ENCODE data around the gene TOMM7. TPM values are rescaled to one million over a fixed set of nuclear protein-coding genes. Genes with fewer than 3 reads are reported as not detected.
"Not testable (repeated sequence)": the region's sequence is repeated elsewhere in the genome, so short reads cannot be mapped to it uniquely, and the experiment has no call there.

TOMM7 gene
- total RNA-seq, 1 donor from 2014 or later: 376 TPM

GRCh38 chr7:22837308-22837707 is 14.7 kb upstream of the TOMM7 start:
- H3K4me1 ChIP-seq: no peaks in the 10 kb centered on the region
- H3K36me3 ChIP-seq: no peaks in the 10 kb centered on the region
- H3K27me3 ChIP-seq (ENCODE audit: low read depth): no peaks in the 10 kb centered on the region
- TF ChIP-seq, protein P1, sequence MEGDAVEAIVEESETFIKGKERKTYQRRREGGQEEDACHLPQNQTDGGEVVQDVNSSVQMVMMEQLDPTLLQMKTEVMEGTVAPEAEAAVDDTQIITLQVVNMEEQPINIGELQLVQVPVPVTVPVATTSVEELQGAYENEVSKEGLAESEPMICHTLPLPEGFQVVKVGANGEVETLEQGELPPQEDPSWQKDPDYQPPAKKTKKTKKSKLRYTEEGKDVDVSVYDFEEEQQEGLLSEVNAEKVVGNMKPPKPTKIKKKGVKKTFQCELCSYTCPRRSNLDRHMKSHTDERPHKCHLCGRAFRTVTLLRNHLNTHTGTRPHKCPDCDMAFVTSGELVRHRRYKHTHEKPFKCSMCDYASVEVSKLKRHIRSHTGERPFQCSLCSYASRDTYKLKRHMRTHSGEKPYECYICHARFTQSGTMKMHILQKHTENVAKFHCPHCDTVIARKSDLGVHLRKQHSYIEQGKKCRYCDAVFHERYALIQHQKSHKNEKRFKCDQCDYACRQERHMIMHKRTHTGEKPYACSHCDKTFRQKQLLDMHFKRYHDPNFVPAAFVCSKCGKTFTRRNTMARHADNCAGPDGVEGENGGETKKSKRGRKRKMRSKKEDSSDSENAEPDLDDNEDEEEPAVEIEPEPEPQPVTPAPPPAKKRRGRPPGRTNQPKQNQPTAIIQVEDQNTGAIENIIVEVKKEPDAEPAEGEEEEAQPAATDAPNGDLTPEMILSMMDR (IDR thresholded peaks at IDR 0.05): no peak
- ATAC-seq: no peak
- intact Hi-C loops (cut with DNase I): no loop called here
- no peak for DNase-seq
- H3K4me3 ChIP-seq: no peak overlapping the region
- no peak overlapping the region for H3K27ac ChIP-seq
- H3K9me3 ChIP-seq: no peaks in the 10 kb centered on the region

DNA sequence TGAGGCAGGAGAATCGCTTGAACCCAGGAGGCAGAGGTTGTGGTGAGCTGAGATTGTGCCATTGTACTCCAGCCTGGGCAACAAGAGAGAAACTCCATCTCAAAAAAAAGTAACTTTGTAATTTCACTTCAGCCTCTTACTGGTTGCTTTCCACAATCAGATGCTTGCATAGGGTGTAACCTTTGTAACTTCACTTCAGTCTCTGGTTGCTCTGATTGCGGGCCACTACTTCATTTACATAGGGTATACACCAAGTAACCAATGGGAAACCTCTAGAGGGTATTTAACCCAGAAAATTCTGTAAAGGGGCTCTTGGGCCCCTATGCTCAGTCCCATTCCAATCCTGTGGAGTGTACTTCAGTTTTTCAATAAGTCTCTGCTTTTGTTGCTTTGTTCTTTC is 13.9 kb upstream of the TOMM7 start:
- H3K36me3 ChIP-seq; ATAC-seq; H3K9me3 ChIP-seq; DNase-seq; H3K4me3 ChIP-seq; H3K4me1 ChIP-seq; H3K27ac ChIP-seq; intact Hi-C loops (cut with DNase I); H3K27me3 ChIP-seq (ENCODE audit: low read depth): not testable (repeated sequence)

- no peak overlapping the region for H3K4me3 ChIP-seq
- TF ChIP-seq, protein P1 (IDR thresholded peaks at IDR 0.05): no peak
- H3K27me3 ChIP-seq (ENCODE audit: low read depth): no peaks in the 10 kb centered on the region
- no peaks in the 10 kb centered on the region for H3K36me3 ChIP-seq
- no peak overlapping the region for H3K27ac ChIP-seq
- no peaks in the 10 kb centered on the region for H3K9me3 ChIP-seq
- DNase-seq (no peak), ATAC-seq (no peak)
- no peaks in the 10 kb centered on the region for H3K4me1 ChIP-seq
- intact Hi-C loops (cut with DNase I): no loop called here
Observed at GRCh38 chr7:22833957-22834356, 11.3 kb upstream of the TOMM7 start.

DNA sequence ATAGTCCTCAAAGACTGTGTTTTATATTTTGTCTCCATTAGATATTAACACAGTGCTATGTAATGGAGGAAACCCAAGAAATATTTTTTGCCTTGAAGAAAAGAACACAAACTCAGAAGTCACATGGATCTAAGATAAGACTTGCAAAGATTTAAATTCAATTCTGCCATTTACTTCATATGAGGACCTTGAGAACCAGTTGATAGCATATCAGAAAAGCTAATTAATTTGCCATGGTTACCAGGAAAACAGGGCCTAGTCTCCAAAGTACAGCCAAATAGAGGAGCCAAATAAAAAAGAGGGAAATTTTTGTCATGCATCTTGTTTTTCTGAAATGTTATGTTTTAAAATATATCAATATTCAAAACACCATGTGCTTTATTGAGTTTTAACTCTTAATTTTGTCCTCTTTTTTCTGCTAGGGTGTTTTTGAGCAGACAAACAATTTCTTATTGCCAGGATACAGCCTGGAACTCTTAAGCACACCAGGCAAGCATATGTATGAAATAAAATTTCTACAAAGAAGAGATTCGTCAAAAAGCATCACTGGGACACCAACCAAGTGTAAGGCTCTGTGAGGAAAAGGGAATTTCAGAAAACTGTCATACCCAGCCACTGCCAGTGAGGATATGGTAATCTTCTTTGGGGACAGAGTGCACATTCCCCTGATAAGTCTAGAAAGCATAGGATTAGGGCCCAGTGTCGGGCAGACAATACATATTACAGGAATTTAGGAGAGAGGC is 10.6 kb upstream of the TOMM7 start:
- intact Hi-C loops (cut with DNase I): no loop called here
- H3K4me3 ChIP-seq: no peak overlapping the region
- H3K27me3 ChIP-seq (ENCODE audit: low read depth): no peaks in the 10 kb centered on the region
- DNase-seq (no peak), ATAC-seq (no peak)
- H3K9me3 ChIP-seq: no peaks in the 10 kb centered on the region
- peak overlapping the region; percentile 4 for H3K27ac ChIP-seq
- no peaks in the 10 kb centered on the region for H3K4me1 ChIP-seq
- TF ChIP-seq, protein P1 (IDR thresholded peaks at IDR 0.05): no peak
- H3K36me3 ChIP-seq: no peaks in the 10 kb centered on the region

- Histone ChIP-seq H3K4me3 (no peak overlapping the region), H3K36me3 (no peaks in the 10 kb centered on the region), H3K9me3 (no peaks in the 10 kb centered on the region), H3K4me1 (no peaks in the 10 kb centered on the region), H3K27me3 (ENCODE audit: low read depth) (no peaks in the 10 kb centered on the region), H3K27ac (no peak overlapping the region)
- intact Hi-C loops (cut with DNase I): no loop called here
- TF ChIP-seq, protein P1 (IDR thresholded peaks at IDR 0.05): no peak
- DNase-seq (no peak), ATAC-seq (no peak)
Observed at GRCh38 chr7:22832401-22832800, 9.8 kb upstream of the TOMM7 start.

DNA sequence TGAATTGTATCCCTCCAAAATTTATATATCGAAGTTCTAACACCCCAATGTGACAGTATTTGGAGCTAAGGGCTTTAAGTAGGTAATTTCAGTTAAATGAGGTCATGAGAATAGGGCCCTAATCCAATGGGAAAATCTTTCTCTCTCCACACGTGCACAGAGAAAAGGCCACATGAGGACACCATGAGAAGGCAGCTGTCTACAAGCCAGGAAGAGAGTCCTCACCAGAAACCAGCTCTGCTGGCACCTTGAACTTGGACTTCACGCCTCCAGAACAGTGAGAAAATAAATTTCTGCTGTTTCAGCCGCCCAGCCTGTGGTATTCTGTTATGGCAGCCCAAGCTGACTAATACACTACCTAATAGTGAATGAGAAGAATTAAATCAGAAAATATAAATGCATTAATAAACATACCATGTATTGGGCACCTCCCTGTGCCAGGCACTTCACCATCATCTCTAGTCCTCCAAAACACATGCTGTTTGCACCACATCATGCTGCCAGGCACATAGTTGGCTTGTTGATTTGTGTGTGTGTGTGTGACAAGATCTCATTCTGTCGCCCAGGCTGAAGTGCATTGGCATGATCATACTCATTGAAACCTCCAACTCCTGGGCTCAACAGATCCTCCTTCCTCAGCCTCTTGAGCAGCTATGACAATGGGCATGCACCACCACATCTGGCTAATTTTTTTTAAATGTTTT is 9.1 kb upstream of the TOMM7 start:
- TF ChIP-seq, protein P1 (IDR thresholded peaks at IDR 0.05): no peak
- DNase-seq (no peak), ATAC-seq (no peak)
- H3K9me3 ChIP-seq: no peaks in the 10 kb centered on the region
- intact Hi-C loops (cut with DNase I): no loop called here
- no peaks in the 10 kb centered on the region for H3K27me3 ChIP-seq (ENCODE audit: low read depth)
- no peaks in the 10 kb centered on the region for H3K4me1 ChIP-seq
- no peak overlapping the region for H3K27ac ChIP-seq
- no peak overlapping the region for H3K4me3 ChIP-seq
- H3K36me3 ChIP-seq: no peaks in the 10 kb centered on the region
